BJ (cell line): Measurements from ENCODE around the gene PMVK. TPM values are rescaled to one million over a fixed set of nuclear protein-coding genes. Genes with fewer than 3 reads are reported as not detected.

Source experiments
- CTCF ChIA-PET: fragments of 350-600 bp; formaldehyde crosslinking; extraction: SDS; loops from one replicate; lab custom pipeline; 2021; ENCODE audit warnings: antibody characterized with exemption, inconsistent platforms; lab: Yijun Ruan, JAX
- POLR2A ChIA-PET: fragments of 300-600 bp; sonication (Branson Sonifier 250); formaldehyde crosslinking; extraction: SDS; loops from one replicate; lab custom pipeline; 2021; ENCODE audit warnings: antibody characterized with exemption; lab: Charles Lee
- DNase-seq: peaks from one replicate; pipeline ENCODE4 v3.0.0-alpha.2; 2011; ENCODE audit warnings: low read depth
- H3K27me3 ChIP-seq: 2 replicates; pipeline ENCODE4 v1.6.0; 2011; ENCODE audit warnings: low read length; ENCODE audit not compliant: control insufficient read depth, insufficient read depth
- H3K36me3 ChIP-seq: 2 replicates; pipeline ENCODE4 v1.5.1; 2011; ENCODE audit warnings: low read length; ENCODE audit not compliant: control insufficient read depth, insufficient read depth
- H3K4me3 ChIP-seq: 2 replicates; pipeline ENCODE4 v1.5.1; 2011; ENCODE audit warnings: low read depth, mild to moderate bottlenecking, control low read depth, low read length
- polyA plus RNA-seq: library from polyadenylated mRNA; depleted of rRNA; stranded (reverse); fragments of >200 nt; gene quantifications from 2 replicates; pipeline ENCODE4 v1.2.3, GENCODE V29; 2011
- TF ChIP-seq, protein P1 (sequence below): IDR thresholded peaks from 2 replicates; pipeline ENCODE4 v1.5.1; 2011; ENCODE audit warnings: low read depth, mild to moderate bottlenecking, control low read depth, inconsistent platforms, low read length, moderate library complexity; ENCODE audit not compliant: insufficient read depth

PMVK gene
- polyA plus RNA-seq, 1 experiment, result 38.4 TPM

DNA sequence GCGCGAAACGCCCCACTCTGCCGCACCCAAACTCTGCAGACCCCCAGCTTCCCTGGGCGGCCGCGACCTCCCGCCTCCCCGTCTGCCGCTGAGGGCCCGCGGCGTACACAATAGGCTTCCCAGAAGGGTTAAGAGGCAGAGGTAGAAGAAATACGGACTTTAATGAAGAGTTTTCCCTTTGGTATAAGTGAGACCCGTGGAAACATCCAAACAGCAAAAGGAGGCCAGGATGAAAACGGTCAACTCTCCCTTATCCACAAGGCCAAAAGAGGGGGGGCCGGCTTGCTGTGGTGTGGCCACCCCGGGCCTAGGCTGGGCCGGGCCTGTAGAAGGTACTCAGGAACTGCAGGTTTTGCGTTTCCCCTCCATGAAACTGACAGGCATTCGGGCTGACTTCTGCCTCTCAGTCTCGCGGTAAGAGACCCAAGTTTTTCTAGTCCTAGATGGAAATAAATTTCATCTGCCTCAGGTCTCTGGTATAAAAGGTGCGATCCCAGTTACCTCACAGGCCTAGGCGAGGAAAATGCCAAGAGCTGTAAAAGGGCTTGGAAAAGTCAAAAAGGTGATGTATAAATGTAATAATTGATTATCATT, 25.7 kb upstream of the PMVK start:
- POLR2A ChIA-PET, result no interaction called here
- TF ChIP-seq, protein P1, sequence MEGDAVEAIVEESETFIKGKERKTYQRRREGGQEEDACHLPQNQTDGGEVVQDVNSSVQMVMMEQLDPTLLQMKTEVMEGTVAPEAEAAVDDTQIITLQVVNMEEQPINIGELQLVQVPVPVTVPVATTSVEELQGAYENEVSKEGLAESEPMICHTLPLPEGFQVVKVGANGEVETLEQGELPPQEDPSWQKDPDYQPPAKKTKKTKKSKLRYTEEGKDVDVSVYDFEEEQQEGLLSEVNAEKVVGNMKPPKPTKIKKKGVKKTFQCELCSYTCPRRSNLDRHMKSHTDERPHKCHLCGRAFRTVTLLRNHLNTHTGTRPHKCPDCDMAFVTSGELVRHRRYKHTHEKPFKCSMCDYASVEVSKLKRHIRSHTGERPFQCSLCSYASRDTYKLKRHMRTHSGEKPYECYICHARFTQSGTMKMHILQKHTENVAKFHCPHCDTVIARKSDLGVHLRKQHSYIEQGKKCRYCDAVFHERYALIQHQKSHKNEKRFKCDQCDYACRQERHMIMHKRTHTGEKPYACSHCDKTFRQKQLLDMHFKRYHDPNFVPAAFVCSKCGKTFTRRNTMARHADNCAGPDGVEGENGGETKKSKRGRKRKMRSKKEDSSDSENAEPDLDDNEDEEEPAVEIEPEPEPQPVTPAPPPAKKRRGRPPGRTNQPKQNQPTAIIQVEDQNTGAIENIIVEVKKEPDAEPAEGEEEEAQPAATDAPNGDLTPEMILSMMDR, result no peak
- DNase-seq, result no peak
- peak overlapping the region; percentile 63 for H3K4me3 ChIP-seq
- H3K36me3 ChIP-seq, result peaks cover 29% of the 10 kb centered on the region
- H3K27me3 ChIP-seq, result no peaks in the 10 kb centered on the region
- CTCF ChIA-PET, result interaction anchor here (0.7 to 6.1 kb wide), 13 partner anchors 9 to 402 kb away, joined by 3 to 54 read pairs (median 4); partner anchors contain the start of genes ADAM15 and SHC1

DNA sequence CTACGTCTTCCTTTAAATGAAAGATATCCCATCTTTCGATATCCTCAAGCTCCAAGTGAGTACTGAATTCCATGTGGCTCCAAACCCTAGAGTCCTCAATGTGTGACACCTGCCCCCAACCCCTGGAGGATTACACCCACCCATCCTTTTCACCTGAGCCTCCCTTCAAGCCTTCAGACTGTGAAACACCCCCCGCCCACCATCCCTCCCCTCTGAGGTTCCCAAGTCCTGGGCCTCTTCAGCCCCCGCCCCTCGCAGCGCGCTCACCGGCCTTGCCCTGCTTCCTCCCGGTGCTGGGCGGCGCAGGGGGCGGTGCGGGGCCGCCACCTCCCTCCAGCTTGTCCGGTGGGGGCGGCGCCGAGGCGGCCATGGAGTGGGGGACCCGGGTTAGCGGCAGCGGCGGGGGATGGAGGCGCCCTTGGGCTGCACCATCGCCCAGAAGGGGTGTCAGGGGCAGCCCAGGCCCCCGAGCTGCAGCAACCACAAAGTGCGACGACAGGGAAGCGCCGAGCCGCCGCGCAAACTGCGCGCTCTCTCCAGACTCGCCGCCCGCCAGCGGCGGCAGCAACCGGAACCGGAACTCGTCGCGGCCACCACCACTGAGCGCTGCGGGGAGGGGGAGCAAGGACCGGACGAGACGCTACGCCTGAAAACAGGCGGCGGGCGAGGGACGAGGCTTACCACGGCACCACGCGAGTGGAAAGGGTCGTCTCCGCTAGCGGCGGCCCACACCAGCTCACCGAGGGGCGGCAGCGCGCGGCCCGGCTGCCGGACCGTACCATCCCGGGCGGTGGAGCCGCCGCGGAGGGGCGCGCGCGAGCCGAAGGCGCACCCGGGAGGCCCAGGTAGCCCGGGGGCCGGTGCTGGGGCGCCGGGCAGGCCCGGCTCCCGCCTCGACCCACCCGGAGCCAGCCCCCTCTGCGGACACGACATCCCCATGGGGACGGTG, 25.0 kb upstream of the PMVK start, which contains the start of gene PYGO2:
PYGO2 (minus strand) TSS at position 576 of the 949 bp plus-strand sequence; CDS start at position 370, 206 bp downstream.
- peak within 1 kb of the TSS; percentile 63 for H3K4me3 ChIP-seq
- CTCF ChIA-PET, result interaction anchor here (0.5 to 6.1 kb wide), 17 partner anchors 9 to 402 kb away, joined by 3 to 54 read pairs (median 3); partner anchors contain the start of genes ADAM15, PMVK and SHC1
- TF ChIP-seq, protein P1, result peak; percentile 37
- no peak for DNase-seq
- POLR2A ChIA-PET, result interaction anchor here (0.5 to 1.5 kb wide), 4 partner anchors 11 to 346 kb away, joined by 4 to 13 read pairs (median 4); no protein-coding TSS in a partner anchor
- no peaks in the 10 kb centered on the region for H3K27me3 ChIP-seq
- peaks cover 24% of the 10 kb centered on the region for H3K36me3 ChIP-seq

DNA sequence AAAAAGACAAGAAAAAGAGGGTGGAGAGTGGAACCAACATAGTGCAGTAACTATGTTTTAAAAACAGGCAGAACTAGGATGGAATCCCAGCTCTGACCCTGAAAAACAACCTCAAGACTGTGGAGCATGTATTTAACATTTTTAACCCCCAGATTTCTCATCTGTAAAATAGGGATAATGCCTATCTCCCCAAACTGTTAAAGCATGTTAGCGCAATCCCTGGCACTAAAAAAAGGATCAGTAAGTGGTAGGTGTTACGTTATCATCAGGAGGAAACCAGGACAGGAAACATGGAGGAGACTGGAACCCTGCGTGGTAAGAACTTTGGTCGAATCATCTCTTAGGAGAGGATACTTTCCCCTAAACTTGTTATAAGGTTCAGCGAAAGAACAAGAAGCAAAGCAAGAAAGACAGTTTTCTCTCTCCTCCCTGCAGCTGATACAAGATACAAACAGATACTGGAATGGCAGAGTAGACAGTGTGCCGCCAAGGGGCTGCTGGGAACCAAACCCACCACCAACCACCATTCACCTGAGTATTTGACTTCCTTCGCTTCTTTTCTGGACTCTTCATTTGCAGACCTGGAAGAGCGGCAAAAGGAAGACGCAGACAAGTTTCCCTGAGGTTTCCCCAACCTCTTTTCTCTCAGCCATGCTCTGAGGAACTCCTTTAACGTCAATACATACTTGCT, 24.1 kb upstream of the PMVK start:
- H3K4me3 ChIP-seq, result peak overlapping the region; percentile 63
- TF ChIP-seq, protein P1, result no peak
- H3K36me3 ChIP-seq, result peaks cover 19% of the 10 kb centered on the region
- POLR2A ChIA-PET, result interaction anchor here (0.6 to 1.5 kb wide), 2 partner anchors 12 to 13 kb away, joined by 5 to 13 read pairs; no protein-coding TSS in a partner anchor
- no peak for DNase-seq
- CTCF ChIA-PET, result interaction anchor here (0.5 to 6.1 kb wide), 13 partner anchors 9 to 401 kb away, joined by 3 to 54 read pairs (median 4); partner anchors contain the start of genes ADAM15, PMVK and SHC1
- no peaks in the 10 kb centered on the region for H3K27me3 ChIP-seq

DNA sequence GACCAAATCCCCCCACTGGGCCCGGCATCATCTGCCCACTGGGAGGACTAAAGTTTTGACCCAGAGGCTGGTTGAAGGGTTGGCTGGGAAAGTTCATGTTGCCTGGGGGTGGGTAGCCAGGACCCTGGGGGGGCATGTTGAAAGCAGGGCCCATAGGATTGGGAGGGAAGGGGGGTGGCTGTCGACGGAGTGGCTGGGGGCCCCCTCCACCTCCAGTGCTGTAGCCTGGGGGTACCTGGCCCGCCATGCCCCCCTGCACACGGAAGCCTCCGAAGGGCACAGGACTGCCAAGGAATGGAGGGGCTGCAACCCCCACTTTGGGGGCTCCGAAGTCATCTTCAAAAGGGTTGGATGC, 22.9 kb upstream of the PMVK start:
- no peaks in the 10 kb centered on the region for H3K27me3 ChIP-seq
- DNase-seq, result no peak
- peaks cover 12% of the 10 kb centered on the region for H3K36me3 ChIP-seq
- no peak overlapping the region for H3K4me3 ChIP-seq
- CTCF ChIA-PET, result interaction anchor here (4.6 kb wide), 1 partner anchor 38 kb away, joined by 54 read pairs; no protein-coding TSS in a partner anchor
- TF ChIP-seq, protein P1, result no peak
- POLR2A ChIA-PET, result interaction anchor here (0.6 kb wide), 1 partner anchor 10 kb away, joined by 5 read pairs; no protein-coding TSS in a partner anchor
